ENCODE results near the gene ZFTA.

The ZFTA gene

DNA sequence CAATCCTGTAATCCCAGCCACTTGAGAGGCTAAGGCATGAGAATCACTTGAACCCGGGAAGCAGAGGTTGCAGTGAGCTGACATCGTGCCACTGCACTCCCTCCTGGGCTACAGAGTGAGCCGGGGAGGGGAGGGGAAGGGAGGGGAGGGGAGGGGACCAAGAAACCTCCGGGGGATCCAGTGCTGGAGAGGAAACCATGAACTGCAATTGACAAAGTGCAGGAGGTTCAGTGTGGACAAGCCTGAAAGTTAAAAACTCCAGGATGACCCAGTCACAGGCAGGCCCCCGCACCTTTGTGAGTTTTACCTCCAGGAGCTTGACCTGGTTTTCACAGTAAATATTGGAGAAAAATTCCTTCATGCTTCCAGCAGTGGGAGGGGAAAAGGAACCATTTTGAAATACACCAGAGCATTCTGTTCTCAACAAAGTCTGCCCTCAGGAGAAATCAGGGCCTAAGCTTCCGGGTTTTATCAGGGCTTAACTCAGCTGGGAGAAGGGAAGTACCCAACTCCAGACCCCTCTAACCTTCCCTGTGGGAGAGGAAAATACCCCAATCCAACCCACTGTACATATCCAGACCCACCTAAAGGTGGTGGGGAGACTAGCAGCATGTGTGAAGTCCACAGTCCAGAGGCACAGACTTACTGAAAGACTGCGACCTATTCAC is 15.5 kb upstream of the ZFTA start:
- TF ChIP-seq CEBPB (IDR thresholded peaks at IDR 0.05) (no peak), MAX (IDR thresholded peaks at IDR 0.05) (no peak)

DNA sequence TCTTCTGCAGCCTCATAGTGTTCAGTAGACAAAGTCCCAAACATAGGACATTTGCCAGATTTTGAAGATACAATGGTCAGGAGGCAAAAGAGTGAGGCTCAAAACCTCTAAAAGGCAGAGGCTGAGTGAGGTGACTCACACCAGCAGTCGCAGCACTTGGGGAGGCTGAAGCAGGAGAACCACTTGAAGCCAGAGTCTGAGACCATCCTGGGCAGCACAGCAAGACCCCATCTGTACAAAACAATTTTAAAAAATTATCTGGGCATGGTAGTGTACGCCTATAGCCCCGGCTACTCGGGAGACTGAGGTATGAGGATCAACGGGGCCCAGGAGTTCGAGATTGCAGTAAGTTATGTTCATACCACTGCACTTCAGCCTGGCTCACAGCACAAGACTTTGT is 14.2 kb upstream of the ZFTA start:
- TF ChIP-seq FOXM1 (IDR thresholded peaks at IDR 0.05; ENCODE audit: borderline replicate concordance, low read depth) (no peak), NFIC (IDR thresholded peaks at IDR 0.05) (no peak), EGR1 (IDR thresholded peaks at IDR 0.05) (no peak), CREB1 (IDR thresholded peaks at IDR 0.05; ENCODE audit: low read depth) (no peak), TEAD4 (IDR thresholded peaks at IDR 0.05) (no peak), TAF1 (IDR thresholded peaks at IDR 0.05; ENCODE audit: low read depth) (no peak), TCF12 (IDR thresholded peaks at IDR 0.05; ENCODE audit: low read depth) (no peak), YY1 (IDR thresholded peaks at IDR 0.05; ENCODE audit: low read depth) (no peak), REST (IDR thresholded peaks at IDR 0.05; ENCODE audit: low read depth) (no peak), EP300 (IDR thresholded peaks at IDR 0.05; ENCODE audit: borderline replicate concordance) (no peak), CEBPB (IDR thresholded peaks at IDR 0.05) (no peak), ZBTB7A (IDR thresholded peaks at IDR 0.05; ENCODE audit: low read depth) (no peak), MAX (IDR thresholded peaks at IDR 0.05) (no peak), RAD21 (IDR thresholded peaks at IDR 0.05; ENCODE audit: low read depth) (no peak)
- TF ChIP-seq, protein P1, sequence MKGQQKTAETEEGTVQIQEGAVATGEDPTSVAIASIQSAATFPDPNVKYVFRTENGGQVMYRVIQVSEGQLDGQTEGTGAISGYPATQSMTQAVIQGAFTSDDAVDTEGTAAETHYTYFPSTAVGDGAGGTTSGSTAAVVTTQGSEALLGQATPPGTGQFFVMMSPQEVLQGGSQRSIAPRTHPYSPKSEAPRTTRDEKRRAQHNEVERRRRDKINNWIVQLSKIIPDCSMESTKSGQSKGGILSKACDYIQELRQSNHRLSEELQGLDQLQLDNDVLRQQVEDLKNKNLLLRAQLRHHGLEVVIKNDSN (IDR thresholded peaks at IDR 0.05), result no peak

GRCh38 chr11:63779039-63779438 is 10.5 kb upstream of the ZFTA start:
- TF ChIP-seq TAF1 (IDR thresholded peaks at IDR 0.05; ENCODE audit: low read depth), result no peak
- no peak for TF ChIP-seq FOXM1 (IDR thresholded peaks at IDR 0.05; ENCODE audit: borderline replicate concordance, low read depth)
- no peak for TF ChIP-seq MAX (IDR thresholded peaks at IDR 0.05)
- no peak for TF ChIP-seq CREB1 (IDR thresholded peaks at IDR 0.05; ENCODE audit: low read depth)
- no peak for TF ChIP-seq NFIC (IDR thresholded peaks at IDR 0.05)
- TF ChIP-seq CEBPB (IDR thresholded peaks at IDR 0.05), result no peak
- no peak for TF ChIP-seq YY1 (IDR thresholded peaks at IDR 0.05; ENCODE audit: low read depth)
- TF ChIP-seq RAD21 (IDR thresholded peaks at IDR 0.05; ENCODE audit: low read depth), result no peak
- TF ChIP-seq REST (IDR thresholded peaks at IDR 0.05; ENCODE audit: low read depth), result no peak
- TF ChIP-seq, protein P1 (IDR thresholded peaks at IDR 0.05), result no peak
- no peak for TF ChIP-seq TCF12 (IDR thresholded peaks at IDR 0.05; ENCODE audit: low read depth)
- TF ChIP-seq TEAD4 (IDR thresholded peaks at IDR 0.05), result no peak
- TF ChIP-seq EGR1 (IDR thresholded peaks at IDR 0.05), result no peak
- TF ChIP-seq EP300 (IDR thresholded peaks at IDR 0.05; ENCODE audit: borderline replicate concordance), result no peak
- no peak for TF ChIP-seq ZBTB7A (IDR thresholded peaks at IDR 0.05; ENCODE audit: low read depth)

DNA sequence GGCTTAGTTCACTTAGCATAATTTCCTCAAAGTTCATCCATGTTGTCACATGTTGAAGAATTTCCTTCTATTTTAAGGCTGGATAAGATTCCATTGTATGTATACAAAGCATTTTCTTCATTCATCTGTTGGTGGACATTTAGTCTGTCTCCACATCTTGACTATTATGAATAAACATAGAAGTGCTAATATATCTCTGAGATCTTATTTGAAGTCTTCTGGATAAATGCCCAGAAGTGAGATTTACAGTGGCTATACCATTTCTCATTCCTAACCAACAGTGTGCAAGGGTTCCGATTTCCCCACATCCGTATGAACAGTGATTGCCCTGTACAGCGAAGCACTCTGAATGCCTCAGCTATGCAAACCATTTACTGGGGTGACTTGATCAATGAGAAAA is 6.6 kb upstream of the ZFTA start:
- TF ChIP-seq CEBPB (IDR thresholded peaks at IDR 0.05) (no peak), REST (IDR thresholded peaks at IDR 0.05; ENCODE audit: low read depth) (no peak), EGR1 (IDR thresholded peaks at IDR 0.05) (no peak), RAD21 (IDR thresholded peaks at IDR 0.05; ENCODE audit: low read depth) (no peak), CREB1 (IDR thresholded peaks at IDR 0.05; ENCODE audit: low read depth) (no peak), NFIC (IDR thresholded peaks at IDR 0.05) (no peak), ZBTB7A (IDR thresholded peaks at IDR 0.05; ENCODE audit: low read depth) (no peak)

All from Ishikawa (cell line).